GM19468 (cell line): ENCODE results near the gene GRB2.
"Not testable (repeated sequence)": the region's sequence is repeated elsewhere in the genome, so short reads cannot be mapped to it uniquely, and the experiment has no call there.

ENCODE experiments used
- ATAC-seq: cut with Tn5 transposase; IDR thresholded peaks from one replicate; pipeline ENCODE4 v1.9.1; 2021; ENCODE audit warnings: mild to moderate bottlenecking, moderate library complexity, moderate number of reproducible peaks; ENCODE audit not compliant: unreplicated experiment; ENCODE audit errors: extremely low read depth

GRB2 gene

GRCh38 chr17:75361344-75361743 is 44.1 kb downstream of the GRB2 start:
- ATAC-seq = no peak

GRCh38 chr17:75356260-75356937 is 49.1 kb downstream of the GRB2 start:
- no peak for ATAC-seq

GRCh38 chr17:75353176-75353575 is 52.3 kb downstream of the GRB2 start:
- ATAC-seq = no peak

DNA sequence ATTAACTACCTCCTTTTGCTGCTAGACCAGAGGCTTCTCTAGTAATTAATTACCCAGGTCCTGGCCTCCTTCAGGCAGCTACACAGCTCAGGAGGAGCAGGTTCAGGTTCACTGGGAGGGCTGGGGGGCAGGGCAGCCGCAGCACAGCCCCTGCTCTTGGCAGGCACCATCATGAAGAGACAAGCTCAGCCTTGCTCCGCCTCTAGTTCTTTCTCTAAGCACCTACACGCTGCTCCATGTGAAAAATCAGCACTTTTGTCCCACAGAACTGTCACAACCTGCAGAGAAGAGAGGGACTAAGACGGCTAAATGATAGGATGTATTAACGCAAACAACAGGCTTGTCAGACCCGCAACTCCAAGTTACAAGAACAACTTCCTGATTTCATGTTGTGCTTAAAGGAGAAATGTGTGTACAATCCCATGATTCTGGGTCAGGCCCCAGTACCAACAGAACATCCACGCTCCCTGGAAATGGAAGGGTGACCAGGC is 53.4 kb downstream of the GRB2 start:
- ATAC-seq = no peak

- no peak for ATAC-seq
Measured at GRCh38 chr17:75350706-75351105, 54.8 kb downstream of the GRB2 start.

DNA sequence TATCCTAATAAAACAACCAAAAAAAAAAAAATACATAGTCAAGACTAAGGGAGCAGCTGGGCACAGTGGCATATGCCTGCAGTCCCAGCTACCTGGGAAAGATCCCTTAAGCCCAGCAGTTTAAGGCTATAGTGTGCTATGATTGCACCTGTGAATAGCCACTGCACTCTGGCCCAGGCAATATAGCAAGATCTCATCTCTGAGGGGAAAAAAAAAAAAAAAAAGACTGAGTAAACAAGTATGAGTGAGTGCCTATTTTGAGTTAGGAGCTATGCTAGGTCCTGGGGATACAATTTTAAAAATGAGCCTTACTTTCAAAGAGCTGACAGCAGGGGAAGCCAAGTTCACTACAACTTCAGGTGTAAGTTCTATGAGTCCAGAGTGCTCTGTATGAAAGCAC is 55.4 kb downstream of the GRB2 start:
- no peak for ATAC-seq

- ATAC-seq = no peak
Measured at GRCh38 chr17:75349589-75349988, 55.9 kb downstream of the GRB2 start.

DNA sequence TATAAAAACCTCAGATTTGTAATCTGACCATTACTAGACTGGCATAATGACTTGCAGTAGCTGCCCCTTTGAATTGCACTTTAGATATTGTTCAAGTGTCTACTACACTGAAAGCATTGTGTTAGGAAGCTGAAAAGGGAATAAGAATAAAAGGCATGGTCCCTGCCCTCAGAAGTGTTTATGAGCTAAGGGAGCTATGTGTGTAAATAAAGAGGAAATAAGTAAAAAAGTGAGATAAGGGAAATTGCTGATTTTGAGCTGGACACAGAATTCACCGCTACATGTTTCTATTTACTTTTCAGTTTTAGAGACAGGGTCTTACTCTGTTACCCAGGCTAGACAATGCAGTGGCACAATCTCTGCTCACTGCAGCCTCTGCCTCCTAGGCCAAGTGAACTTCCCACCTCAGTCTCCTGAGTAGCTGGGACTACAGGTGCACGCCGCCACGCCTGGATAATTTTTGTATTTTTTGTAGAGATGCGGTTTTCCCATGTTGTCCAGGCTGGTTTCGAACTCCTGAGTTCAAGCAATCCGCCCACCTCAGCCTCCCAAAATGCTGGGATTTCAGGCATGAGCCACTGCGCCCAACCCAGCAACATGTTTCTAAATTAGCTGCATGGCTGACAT is 57.0 kb downstream of the GRB2 start:
- ATAC-seq = no peak

DNA sequence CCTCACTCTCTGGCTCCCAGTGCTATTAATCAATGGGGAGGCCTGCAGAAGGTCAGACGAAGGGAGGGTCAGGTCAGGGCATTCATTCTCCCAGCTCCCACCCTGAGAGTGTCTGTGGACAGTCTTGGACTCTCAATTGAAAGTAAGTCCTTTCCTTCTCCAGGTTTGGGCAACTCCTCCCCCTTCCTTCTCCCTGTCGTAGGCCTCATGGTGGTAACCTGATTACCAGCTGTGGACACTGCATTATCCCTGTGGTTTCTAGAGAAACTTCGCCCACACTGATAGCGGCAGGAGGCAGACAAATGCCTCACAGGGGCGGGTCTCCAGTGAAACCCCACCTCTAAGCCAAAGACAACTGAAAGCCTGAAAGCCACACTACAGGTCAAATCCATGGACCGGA is 58.6 kb downstream of the GRB2 start:
- ATAC-seq = no peak

- ATAC-seq = not testable (repeated sequence)
Measured at GRCh38 chr17:75346368-75346767, 59.1 kb downstream of the GRB2 start.

DNA sequence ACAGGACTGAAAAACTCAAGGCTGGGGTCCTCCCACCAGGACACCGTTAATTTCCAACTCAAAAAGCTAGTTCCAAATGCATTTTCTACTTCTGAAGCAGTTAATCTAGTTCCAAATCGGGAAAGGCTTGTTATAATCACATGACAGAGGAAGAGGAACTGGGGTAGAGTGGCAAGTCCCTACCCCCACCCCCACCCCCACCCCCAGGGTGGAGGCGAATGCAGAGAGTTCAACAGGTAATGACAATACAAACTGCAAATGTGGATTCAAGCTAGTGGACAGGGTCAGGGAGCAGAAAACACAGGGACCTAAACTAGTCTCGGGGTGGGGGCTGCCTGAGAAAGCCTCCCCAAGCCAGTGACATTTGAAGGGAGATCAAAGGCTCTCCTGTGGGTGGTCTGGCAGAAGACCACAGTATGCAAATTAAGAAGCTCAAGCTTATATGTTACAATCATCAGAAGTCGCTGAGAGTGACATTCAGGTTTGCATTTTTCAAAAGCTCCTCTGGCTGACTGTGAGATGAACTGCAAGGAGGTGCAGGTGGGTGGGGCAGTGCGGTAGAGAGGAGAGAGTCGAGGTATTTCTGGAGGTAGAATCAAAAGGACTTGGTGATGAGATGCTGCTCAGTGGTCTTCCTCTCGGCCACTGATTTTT is 59.8 kb downstream of the GRB2 start:
- ATAC-seq = peak; percentile 34

GRCh38 chr17:75344666-75345065 is 60.8 kb downstream of the GRB2 start:
- ATAC-seq = no peak

- ATAC-seq = no peak
Measured at GRCh38 chr17:75342996-75343395, 62.5 kb downstream of the GRB2 start.

DNA sequence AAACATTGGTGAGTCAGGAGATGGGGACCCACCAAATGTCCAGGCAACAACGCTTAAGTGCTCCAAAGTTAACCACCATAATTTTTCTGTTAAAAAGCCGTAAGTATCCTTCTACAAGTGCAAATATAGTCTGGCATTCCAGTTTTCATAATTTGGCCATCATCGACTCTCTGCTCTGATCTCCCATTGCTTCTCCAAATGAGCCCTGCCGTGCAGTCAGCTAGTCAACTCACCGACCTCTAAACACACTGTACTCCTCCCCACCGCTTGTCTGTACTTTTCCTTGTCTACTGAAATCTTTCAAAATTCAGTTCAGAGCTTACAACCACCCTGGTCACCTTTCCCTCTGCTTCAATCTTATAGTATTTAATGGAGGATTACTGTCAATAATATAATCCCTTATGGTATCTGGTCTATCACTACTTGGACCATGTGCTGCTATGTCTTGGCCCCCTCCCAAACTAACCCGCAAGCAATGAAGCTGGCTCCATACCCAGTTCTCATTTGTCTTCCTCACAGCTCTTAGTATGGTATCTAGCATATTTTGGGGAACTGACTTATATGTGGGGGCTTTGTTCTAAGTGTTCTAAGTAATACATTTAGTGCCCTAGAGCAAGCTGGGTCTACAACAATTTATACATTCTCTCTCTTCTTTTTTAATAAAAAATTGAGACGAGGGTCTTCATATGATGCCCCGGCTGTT is 63.5 kb downstream of the GRB2 start:
- no peak for ATAC-seq

DNA sequence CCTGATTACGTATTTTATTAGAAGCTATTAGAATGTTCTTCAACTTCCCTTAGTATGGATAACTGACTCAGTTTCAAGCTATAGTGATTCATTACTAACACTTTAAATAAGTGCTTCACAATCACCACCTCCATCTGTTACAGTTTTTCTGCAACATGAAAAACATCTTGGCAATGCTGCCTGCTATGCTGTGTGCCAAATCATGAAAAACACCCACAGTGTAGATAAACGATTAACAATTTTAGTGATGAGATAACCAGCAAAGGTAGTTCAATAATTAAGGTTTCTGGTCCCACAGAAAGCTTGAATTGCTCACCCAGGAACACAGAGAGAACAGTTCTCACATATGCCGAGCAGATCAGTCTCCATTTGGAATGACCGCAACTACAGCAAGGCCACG is 64.8 kb downstream of the GRB2 start:
- no peak for ATAC-seq

- no peak for ATAC-seq
Measured at GRCh38 chr17:75339971-75340370, 65.5 kb downstream of the GRB2 start.

DNA sequence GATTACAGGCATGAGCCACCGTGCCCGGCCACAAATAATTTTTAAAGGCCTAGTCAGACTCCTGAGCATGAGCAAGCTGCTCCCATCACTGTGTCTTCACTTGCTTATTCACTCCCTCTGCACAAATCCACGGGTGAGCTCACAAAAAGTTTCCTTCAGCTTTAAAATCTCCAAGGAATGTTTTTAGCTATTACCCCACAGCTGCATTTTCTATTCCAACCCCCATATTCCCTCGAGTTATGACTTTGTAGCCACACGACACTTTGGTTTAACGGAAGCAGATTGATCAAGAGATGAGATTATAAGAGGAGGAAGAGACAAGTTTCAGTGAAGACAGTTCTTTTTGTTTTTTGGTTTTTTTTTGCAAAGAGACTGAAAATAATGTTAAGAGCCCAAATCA is 67.1 kb downstream of the GRB2 start:
- no peak for ATAC-seq

DNA sequence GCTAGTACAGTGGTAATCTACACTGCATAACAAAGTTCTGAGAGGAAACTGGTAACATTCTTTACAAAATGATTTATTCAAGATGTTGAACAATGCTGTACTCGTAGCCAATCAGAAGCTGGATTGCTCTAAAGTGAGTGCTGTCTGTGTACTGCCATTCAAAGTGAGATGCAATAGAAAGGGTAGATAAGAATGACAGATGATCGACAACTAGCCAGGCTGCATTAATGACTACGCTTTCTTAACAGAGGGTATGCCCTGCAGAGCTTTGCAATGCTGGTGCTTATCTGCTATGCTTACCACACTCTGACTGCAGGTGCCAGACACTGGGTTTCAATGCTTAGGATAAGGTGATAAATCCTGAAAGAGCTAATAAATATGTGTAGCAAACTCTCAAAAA is 70.2 kb downstream of the GRB2 start:
- ATAC-seq = no peak

DNA sequence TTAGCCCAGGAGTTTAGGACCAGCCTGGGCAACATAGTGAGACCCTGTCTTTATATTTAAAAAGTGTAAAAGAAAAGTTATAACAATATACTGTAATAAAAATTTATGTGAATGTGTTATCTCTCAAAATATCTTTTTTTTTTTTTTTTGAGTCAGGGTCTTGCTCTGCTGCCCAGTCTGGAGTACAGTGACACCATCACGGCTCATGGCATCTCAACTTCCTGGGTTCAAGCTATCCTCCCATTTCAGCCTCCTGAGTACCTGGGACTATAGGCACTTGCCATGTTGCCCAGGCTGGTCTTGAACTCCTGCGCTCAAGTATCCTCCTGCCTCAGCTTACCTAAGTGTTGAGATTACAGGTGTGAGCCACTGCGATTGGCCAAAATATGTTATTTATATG is 70.8 kb downstream of the GRB2 start:
- no peak for ATAC-seq

GRCh38 chr17:75331671-75332070 is 73.8 kb downstream of the GRB2 start:
- no peak for ATAC-seq

GRCh38 chr17:75327757-75328156 is 77.7 kb downstream of the GRB2 start:
- no peak for ATAC-seq
